ENCODE measurements around the gene MYO7A. TPM values are rescaled to one million over a fixed set of nuclear protein-coding genes. Genes with fewer than 3 reads are reported as not detected.

The MYO7A gene
- total RNA-seq, 2 experiments from 2014 or later: 0.61 to 0.63 TPM

DNA sequence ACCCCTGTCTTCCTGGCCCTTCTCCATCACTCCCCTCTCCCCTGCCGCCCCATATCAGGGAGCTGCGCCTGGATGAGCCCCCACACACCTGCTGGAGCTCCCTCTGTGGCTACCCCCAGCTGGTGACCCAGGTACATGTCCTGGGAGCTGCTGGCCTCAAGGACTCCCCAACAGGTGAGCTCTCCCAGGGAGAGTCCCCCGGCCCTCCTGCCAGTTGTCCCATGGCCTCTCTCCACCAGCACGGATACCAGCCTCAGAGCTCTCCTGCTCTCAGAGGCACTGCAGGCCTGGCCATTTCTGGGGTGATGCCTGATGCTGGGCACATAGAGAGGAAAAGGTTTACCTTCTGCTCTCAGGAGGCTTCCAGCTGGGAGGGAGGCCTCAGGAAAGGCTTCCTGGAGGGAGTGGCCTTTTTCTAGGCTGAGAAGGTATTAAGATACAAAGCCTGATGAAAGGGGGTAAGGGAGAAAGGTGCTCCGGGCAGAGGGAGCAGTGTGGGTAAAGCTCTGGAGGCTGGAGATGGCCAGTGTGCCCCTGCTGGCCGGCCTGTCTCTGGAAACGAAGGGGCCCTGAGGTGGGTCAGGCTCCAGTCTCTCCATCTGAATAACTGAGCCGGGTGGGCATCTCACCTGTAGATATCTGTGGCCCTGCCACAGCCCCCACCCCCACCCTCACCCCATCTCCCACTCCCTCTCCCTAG is 6.0 kb upstream of the MYO7A start:
- ATAC-seq (ENCODE audit: poor library complexity) (no peak), DNase-seq (no peak)
- Mint-ChIP-seq H3K36me3 (ENCODE audit: low read depth) (no peaks in the 10 kb centered on the region), H3K4me1 (ENCODE audit: low read depth) (peaks cover 4% of the 10 kb centered on the region), H3K4me3 (no peak overlapping the region), H3K9me3 (no peaks in the 10 kb centered on the region), H3K27me3 (no peaks in the 10 kb centered on the region), H3K27ac (no peak overlapping the region)
- no peak for TF ChIP-seq CTCF (IDR thresholded peaks at IDR 0.05)
- ChIA-PET POLR2A (interaction anchor here (0.9 kb wide), 1 partner anchor 40 kb away, joined by 3 read pairs; no protein-coding TSS in a partner anchor), CTCF (no interaction called here)
- Histone ChIP-seq H3K4me1 (ENCODE audit: insufficient read depth, low read length) (peaks cover 4% of the 10 kb centered on the region), H3K9me3 (ENCODE audit: control insufficient read depth in 1 of 2, insufficient read depth in 1 of 2, low read length in 2 of 2) (no peaks in the 10 kb centered on the region), H3K4me3 (ENCODE audit: low read length) (no peak overlapping the region), H3K36me3 (ENCODE audit: insufficient read depth, low read length) (no peaks in the 10 kb centered on the region), H3K27me3 (ENCODE audit: control insufficient read depth in 1 of 2, insufficient read depth in 2 of 2, low read length in 2 of 2) (no peaks in the 10 kb centered on the region), H3K27ac (ENCODE audit: low read depth in 1 of 2, low read length in 2 of 2) (no peak overlapping the region)
- intact Hi-C loops (cut with DNase I, micrococcal nuclease): no loop called here

GRCh38 chr11:77122576-77123212 is 5.4 kb upstream of the MYO7A start:
- Mint-ChIP-seq H3K27me3 (no peaks in the 10 kb centered on the region), H3K27ac (no peak overlapping the region), H3K4me3 (no peak overlapping the region), H3K36me3 (ENCODE audit: low read depth) (no peaks in the 10 kb centered on the region), H3K9me3 (no peaks in the 10 kb centered on the region), H3K4me1 (ENCODE audit: low read depth) (peaks cover 9% of the 10 kb centered on the region)
- DNase-seq (no peak), ATAC-seq (ENCODE audit: poor library complexity) (no peak)
- Histone ChIP-seq H3K9me3 (ENCODE audit: control insufficient read depth in 1 of 2, insufficient read depth in 1 of 2, low read length in 2 of 2) (no peaks in the 10 kb centered on the region), H3K4me3 (ENCODE audit: low read length) (no peak overlapping the region), H3K27me3 (ENCODE audit: control insufficient read depth in 1 of 2, insufficient read depth in 2 of 2, low read length in 2 of 2) (peaks cover 2 to 3% of the 10 kb centered on the region in 2 experiments), H3K4me1 (ENCODE audit: insufficient read depth, low read length) (peaks cover 11% of the 10 kb centered on the region), H3K36me3 (ENCODE audit: insufficient read depth, low read length) (no peaks in the 10 kb centered on the region), H3K27ac (ENCODE audit: low read depth in 1 of 2, low read length in 2 of 2) (no peak overlapping the region)
- CTCF ChIA-PET: no interaction called here
- POLR2A ChIA-PET: interaction anchor here (0.9 kb wide), 1 partner anchor 40 kb away, joined by 3 read pairs; no protein-coding TSS in a partner anchor
- no peak for TF ChIP-seq CTCF (IDR thresholded peaks at IDR 0.05)
- intact Hi-C loops (cut with DNase I, micrococcal nuclease): no loop called here

- ChIA-PET POLR2A (no interaction called here), CTCF (no interaction called here)
- no peaks in the 10 kb centered on the region for H3K9me3 ChIP-seq (ENCODE audit: control insufficient read depth in 1 of 2, insufficient read depth in 1 of 2, low read length in 2 of 2)
- H3K4me1 ChIP-seq (ENCODE audit: insufficient read depth, low read length): peaks cover 14% of the 10 kb centered on the region
- DNase-seq (no peak), ATAC-seq (ENCODE audit: poor library complexity) (no peak)
- Mint-ChIP-seq H3K4me3 (no peak overlapping the region), H3K36me3 (ENCODE audit: low read depth) (no peaks in the 10 kb centered on the region), H3K27ac (no peak overlapping the region), H3K27me3 (no peaks in the 10 kb centered on the region), H3K9me3 (no peaks in the 10 kb centered on the region), H3K4me1 (ENCODE audit: low read depth) (peaks cover 12% of the 10 kb centered on the region)
- H3K4me3 ChIP-seq (ENCODE audit: low read length): no peak overlapping the region
- intact Hi-C loops (cut with DNase I, micrococcal nuclease): no loop called here
- H3K27ac ChIP-seq (ENCODE audit: low read depth in 1 of 2, low read length in 2 of 2): no peak overlapping the region
- no peak for TF ChIP-seq CTCF (IDR thresholded peaks at IDR 0.05)
- H3K36me3 ChIP-seq (ENCODE audit: insufficient read depth, low read length): no peaks in the 10 kb centered on the region
- peaks cover 3 to 4% of the 10 kb centered on the region in 2 experiments for H3K27me3 ChIP-seq (ENCODE audit: control insufficient read depth in 1 of 2, insufficient read depth in 2 of 2, low read length in 2 of 2)
These were observed 4.5 kb upstream of the MYO7A start for GRCh38 chr11:77123591-77123990.

Data from CD4-positive, alpha-beta T cell (primary cell).